Keratinocyte (primary cell): Measurements from ENCODE around the gene DHDDS. TPM values are rescaled to one million over a fixed set of nuclear protein-coding genes. Genes with fewer than 3 reads are reported as not detected.

ENCODE experiments used
- DNase-seq: peaks from one replicate; pipeline ENCODE4 v3.0.0-alpha.2; 2011; ENCODE audit warnings: low read depth, missing footprints, low spot score
- FAIRE-seq: peaks from 2 replicates; lab custom pipeline; 2011; peaks lifted over from hg19 to GRCh38; lab: Jason Lieb, UNC
- H2AFZ ChIP-seq: 2 replicates; pipeline ENCODE4 v1.6.0; 2012; ENCODE audit warnings: low read length, control low read depth, inconsistent platforms; ENCODE audit not compliant: control insufficient read depth
- H3K27ac ChIP-seq: 2 replicates; pipeline ENCODE4 v1.5.1; 2011; ENCODE audit warnings: low read length; ENCODE audit not compliant: control insufficient read depth, insufficient read depth
- H3K27me3 ChIP-seq: 3 replicates; pipeline ENCODE4 v1.6.0; 2011; ENCODE audit warnings: low read length; ENCODE audit not compliant: control insufficient read depth, insufficient read depth; ENCODE audit errors: extremely low read depth
- H3K36me3 ChIP-seq, 2 experiments: 2 replicates in 1 of 2; 3 replicates in 1 of 2; pipeline ENCODE4 v1.5.1; 2011; ENCODE audit warnings: low read length in 2 of 2, mild to moderate bottlenecking in 1 of 2; ENCODE audit not compliant: control insufficient read depth in 2 of 2, insufficient read depth in 2 of 2; ENCODE audit errors: extremely low read depth in 1 of 2
- H3K4me1 ChIP-seq: 3 replicates; pipeline ENCODE4 v1.5.1; 2011; ENCODE audit warnings: low read length; ENCODE audit not compliant: control insufficient read depth, insufficient read depth; ENCODE audit errors: extremely low read depth
- H3K4me2 ChIP-seq: 3 replicates; pipeline ENCODE4 v1.6.0; 2011; ENCODE audit warnings: low read depth, low read length; ENCODE audit not compliant: control insufficient read depth, insufficient read depth; ENCODE audit errors: extremely low read depth
- H3K4me3 ChIP-seq, 3 experiments: fragments of 200-600 bp in 1 of 3; sonication (generic) in 1 of 3; 2 replicates in 2 of 3; 3 replicates in 1 of 3; pipeline ENCODE4 v1.5.1; 2011 to 2016; ENCODE audit warnings: low read length in 3 of 3, mild to moderate bottlenecking in 3 of 3, control low read depth in 2 of 3, inconsistent platforms in 1 of 3, low read depth in 1 of 3, mixed read lengths in 1 of 3, mixed run types in 1 of 3, moderate library complexity in 1 of 3; ENCODE audit not compliant: control insufficient read depth in 2 of 3, insufficient read depth in 2 of 3; ENCODE audit errors: extremely low read depth in 1 of 3
- H3K79me2 ChIP-seq: 2 replicates; pipeline ENCODE4 v1.6.0; 2012; ENCODE audit warnings: low read length; ENCODE audit not compliant: control insufficient read depth, insufficient read depth
- H3K9ac ChIP-seq: 3 replicates; pipeline ENCODE4 v1.6.0; 2011; ENCODE audit warnings: low read length; ENCODE audit not compliant: control insufficient read depth, insufficient read depth; ENCODE audit errors: extremely low read depth
- H3K9me1 ChIP-seq: 3 replicates; pipeline ENCODE4 v1.6.0; 2011; ENCODE audit warnings: low read length; ENCODE audit not compliant: control insufficient read depth, insufficient read depth; ENCODE audit errors: extremely low read depth
- H3K9me3 ChIP-seq: 2 replicates; pipeline ENCODE4 v1.5.1; 2012; ENCODE audit warnings: low read depth, low read length; ENCODE audit not compliant: control insufficient read depth
- H4K20me1 ChIP-seq: 3 replicates; pipeline ENCODE4 v1.6.0; 2011; ENCODE audit warnings: low read length; ENCODE audit not compliant: control insufficient read depth, insufficient read depth; ENCODE audit errors: extremely low read depth
- CTCF ChIP-seq, 3 experiments: IDR thresholded peaks in 1 of 3; conservative IDR thresholded peaks in 1 of 3; optimal IDR thresholded peaks in 1 of 3; 2 replicates in 2 of 3; 3 replicates in 1 of 3; pipeline versions ENCODE3 to v1.5.1; 2011; ENCODE audit warnings: low read length in 3 of 3, mild to moderate bottlenecking in 3 of 3, moderate library complexity in 2 of 3, control low read depth in 1 of 3, inconsistent platforms in 1 of 3; ENCODE audit not compliant: insufficient read depth in 2 of 3; ENCODE audit errors: extremely low read depth in 1 of 3
- EZH2 ChIP-seq: IDR thresholded peaks from one replicate; pipeline ENCODE4 v1.6.1; 2012; ENCODE audit warnings: inconsistent platforms, mild to moderate bottlenecking, low read length, moderate library complexity
- dilution Hi-C: fragments of 300-500 bp; cut with MboI; formaldehyde crosslinking; loops from one replicate; pipeline ENCODE4 v1.7.0; 2020; ENCODE audit warnings: low sequenced_read_pairs; ENCODE audit not compliant: extremely low pct_ligation_motif_present
- polyA plus RNA-seq, 5 experiments: library from polyadenylated mRNA; depleted of rRNA in 3 of 5; stranded (reverse) in 3 of 5; stranded (forward) in 1 of 5; unstranded in 1 of 5; fragments of >200 nt; gene quantifications; 1 replicate in 1 of 5; 2 replicates in 3 of 5; 3 replicates in 1 of 5; pipeline versions ENCODE4 v1.2.1 to v1.2.3, GENCODE V29; 2011 to 2012; ENCODE audit warnings: missing spikeins in 2 of 5, low read depth in 1 of 5, low replicate concordance in 1 of 5

Gene DHDDS
- polyA plus RNA-seq, 1 donor (not counting 4 experiments of a cell fraction or from before 2014, with no cell fraction given) = 41.2 TPM

GRCh38 chr1:26403656-26404055, 28.5 kb upstream of the DHDDS start:
- no peak overlapping the region for H3K27ac ChIP-seq
- H2AFZ ChIP-seq = no peak overlapping the region
- TF ChIP-seq EZH2 (no peak), CTCF (optimal IDR thresholded peaks at IDR 0.05 in 1 of 3, IDR thresholded peaks at IDR 0.05 in 1 of 3, conservative IDR thresholded peaks at IDR 0.05 in 1 of 3; ENCODE audit: extremely low read depth in 1 of 3, insufficient read depth in 2 of 3, low read length in 3 of 3) (no peak)

GRCh38 chr1:26404641-26405040, 27.5 kb upstream of the DHDDS start:
- Histone ChIP-seq H3K4me2 (no peak overlapping the region), H3K4me1 (peaks cover 11% of the 10 kb centered on the region), H3K9ac (no peak overlapping the region), H3K27me3 (peaks cover 11% of the 10 kb centered on the region), H3K4me3 (no peak overlapping the region), H4K20me1 (no peaks in the 10 kb centered on the region), H3K27ac (no peak overlapping the region), H3K9me3 (no peaks in the 10 kb centered on the region), H3K9me1 (no peaks in the 10 kb centered on the region), H3K79me2 (no peaks in the 10 kb centered on the region), H3K36me3 (no peaks in the 10 kb centered on the region), H2AFZ (no peak overlapping the region)
- dilution Hi-C loops = no loop called here
- TF ChIP-seq EZH2 = no peak
- no peak for TF ChIP-seq CTCF (optimal IDR thresholded peaks at IDR 0.05 in 1 of 3, IDR thresholded peaks at IDR 0.05 in 1 of 3, conservative IDR thresholded peaks at IDR 0.05 in 1 of 3; ENCODE audit: extremely low read depth in 1 of 3, insufficient read depth in 2 of 3, low read length in 3 of 3)
- DNase-seq (no peak), FAIRE-seq (no peak)

More at GRCh38 chr1:26403656-26404055, 28.5 kb upstream of the DHDDS start:
- Histone ChIP-seq H3K4me2 (no peak overlapping the region), H4K20me1 (no peaks in the 10 kb centered on the region), H3K9me1 (no peaks in the 10 kb centered on the region), H3K4me1 (peaks cover 11% of the 10 kb centered on the region), H3K27me3 (peaks cover 1% of the 10 kb centered on the region), H3K79me2 (no peaks in the 10 kb centered on the region), H3K9me3 (no peaks in the 10 kb centered on the region), H3K36me3 (no peaks in the 10 kb centered on the region), H3K9ac (no peak overlapping the region), H3K4me3 (no peak overlapping the region)
- DNase-seq (no peak), FAIRE-seq (peak; percentile 46)
- dilution Hi-C loops = no loop called here
